Liver (tissue), 9 donors: Measurements from ENCODE around the gene PAN3. TPM values are rescaled to one million over a fixed set of nuclear protein-coding genes. Genes with fewer than 3 reads are reported as not detected.

Experiments used
- DNase-seq: peaks from one replicate; pipeline ENCODE4 v3.0.0-alpha.2; 2017; ENCODE audit warnings: low spot score
- H3K27ac ChIP-seq, 2 donors: one replicate each; pipeline ENCODE4 v1.7.0; 2013; ENCODE audit warnings: inconsistent platforms in 2 of 2, low read length in 2 of 2, control low read depth in 1 of 2, low read depth in 1 of 2, mild to moderate bottlenecking in 1 of 2
- H3K27me3 ChIP-seq, 4 donors: one replicate each; pipeline versions ENCODE4 v1.6.1 to v1.7.0; 2013; ENCODE audit warnings: low read length in 3 of 4, inconsistent platforms in 1 of 4, mild to moderate bottlenecking in 1 of 4, moderate library complexity in 1 of 4; ENCODE audit not compliant: control insufficient read depth in 4 of 4, insufficient read depth in 4 of 4
- H3K36me3 ChIP-seq, 4 donors: one replicate each; pipeline versions ENCODE4 v1.6.1 to v1.7.0; 2013; ENCODE audit warnings: low read length in 3 of 4, mild to moderate bottlenecking in 3 of 4, low read depth in 1 of 4, moderate library complexity in 1 of 4; ENCODE audit not compliant: control insufficient read depth in 4 of 4, insufficient read depth in 3 of 4
- H3K4me1 ChIP-seq, 4 donors: one replicate each; pipeline versions ENCODE4 v1.6.1 to v1.7.0; 2013; ENCODE audit warnings: low read length in 3 of 4, mild to moderate bottlenecking in 3 of 4, moderate library complexity in 1 of 4; ENCODE audit not compliant: control insufficient read depth in 4 of 4, insufficient read depth in 4 of 4
- H3K4me3 ChIP-seq, 3 donors: one replicate each; pipeline versions ENCODE4 v1.6.1 to v1.7.0; 2013; ENCODE audit warnings: low read length in 3 of 3, control low read depth in 1 of 3, low read depth in 1 of 3, mild to moderate bottlenecking in 1 of 3
- H3K9ac ChIP-seq, 2 donors: one replicate each; pipeline ENCODE4 v1.7.0; 2013; ENCODE audit warnings: low read length in 2 of 2, mild to moderate bottlenecking in 2 of 2, moderate library complexity in 2 of 2, control low read depth in 1 of 2, low read depth in 1 of 2
- H3K9me3 ChIP-seq, 4 donors: one replicate each; pipeline versions ENCODE4 v1.6.1 to v1.7.0; 2013; ENCODE audit warnings: low read length in 3 of 4; ENCODE audit not compliant: control insufficient read depth in 4 of 4
- EGR1 ChIP-seq, 2 donors: IDR thresholded peaks; 2 replicates each; pipeline ENCODE4 v1.6.1; 2016 to 2018; ENCODE audit warnings: antibody characterized with exemption in 2 of 2, low read depth in 2 of 2
- FOXA1 ChIP-seq: IDR thresholded peaks from 2 replicates; pipeline ENCODE4 v1.6.1; 2016; ENCODE audit warnings: antibody characterized with exemption
- FOXA2 ChIP-seq: IDR thresholded peaks from 2 replicates; pipeline ENCODE4 v1.6.1; 2016; ENCODE audit warnings: antibody characterized with exemption
- GABPA ChIP-seq, 2 donors: IDR thresholded peaks in 1 of 2; conservative IDR thresholded peaks in 1 of 2; 2 replicates each; pipeline ENCODE4 v1.6.1; 2016; ENCODE audit warnings: antibody characterized with exemption in 2 of 2, mild to moderate bottlenecking in 1 of 2, moderate library complexity in 1 of 2
- HNF4A ChIP-seq, 2 donors: conservative IDR thresholded peaks; 2 replicates each; pipeline ENCODE4 v1.6.1; 2016; ENCODE audit warnings: antibody characterized with exemption in 2 of 2, mild to moderate bottlenecking in 2 of 2
- HNF4G ChIP-seq: IDR thresholded peaks from 2 replicates; pipeline ENCODE4 v1.6.1; 2016; ENCODE audit warnings: antibody characterized with exemption
- NR2F2 ChIP-seq: IDR thresholded peaks from 2 replicates; pipeline ENCODE4 v1.6.1; 2016; ENCODE audit warnings: antibody characterized with exemption
- RAD21 ChIP-seq, 2 donors: IDR thresholded peaks; 2 replicates each; pipeline ENCODE4 v1.6.1; 2016; ENCODE audit warnings: antibody characterized with exemption in 2 of 2, mild to moderate bottlenecking in 2 of 2
- RXRA ChIP-seq, 2 donors: IDR thresholded peaks; 2 replicates each; pipeline ENCODE4 v1.6.1; 2017 to 2018; ENCODE audit warnings: antibody characterized with exemption in 2 of 2, mild to moderate bottlenecking in 1 of 2
- SP1 ChIP-seq: IDR thresholded peaks from 2 replicates; pipeline ENCODE4 v1.6.1; 2018; ENCODE audit warnings: antibody characterized with exemption, mild to moderate bottlenecking
- TAF1 ChIP-seq: conservative IDR thresholded peaks from 2 replicates; pipeline ENCODE4 v1.6.1; 2016; ENCODE audit warnings: antibody characterized with exemption, mild to moderate bottlenecking
- YY1 ChIP-seq: IDR thresholded peaks from 2 replicates; pipeline ENCODE4 v1.6.1; 2016; ENCODE audit warnings: antibody characterized with exemption, mild to moderate bottlenecking
- WGBS: extraction: QIAGEN DNeasy Blood & Tissue Kit; methylation state at CpG from one replicate; pipeline ENCODE4 v1.1.7; 2013; 5-methylcytosine and 5-hydroxymethylcytosine counted together
- polyA plus RNA-seq, 2 donors: library from polyadenylated mRNA; stranded (reverse) in 1 of 2; unstranded in 1 of 2; fragments of 200-250 nt in 1 of 2; fragments of >200 nt in 1 of 2; fragmentation: Nextera tagmentation in 1 of 2; extraction: Ambion mirVana in 1 of 2; gene quantifications; one replicate each; pipeline versions ENCODE4 v1.2.1 to v1.2.3, GENCODE V29; 2013 to 2015
- total RNA-seq, 2 donors: library from RNA; depleted of rRNA; stranded (reverse); fragments of >200 nt; gene quantifications; one replicate each; pipeline ENCODE4 v1.2.3, GENCODE V29; 2014
- TF ChIP-seq, protein P1 (sequence below): fragments of 150-350 bp; IDR thresholded peaks from 2 replicates; pipeline ENCODE4 v1.5.1; 2017; ENCODE audit warnings: improper control_type of control experiment, low read depth, low read length; ENCODE audit not compliant: missing input control
- TF ChIP-seq, protein P2 (sequence below): IDR thresholded peaks from 2 replicates; pipeline ENCODE4 v1.6.1; 2016; ENCODE audit warnings: antibody characterized with exemption
- TF ChIP-seq, protein P3 (sequence below): IDR thresholded peaks from 2 replicates; pipeline ENCODE4 v1.6.1; 2016; ENCODE audit warnings: antibody characterized with exemption
- TF ChIP-seq, protein P4 (sequence below): IDR thresholded peaks from 2 replicates; pipeline ENCODE4 v1.6.1; 2016; ENCODE audit warnings: antibody characterized with exemption
- donor health status: healthy.
- donor health status: healthy.
- donor health status: healthy.
- donor health status: healthy.
- donor health status: healthy.

The PAN3 gene
- total and polyA plus RNA-seq, 4 donors: 2.9 to 22.8 (median 11.6) TPM

DNA sequence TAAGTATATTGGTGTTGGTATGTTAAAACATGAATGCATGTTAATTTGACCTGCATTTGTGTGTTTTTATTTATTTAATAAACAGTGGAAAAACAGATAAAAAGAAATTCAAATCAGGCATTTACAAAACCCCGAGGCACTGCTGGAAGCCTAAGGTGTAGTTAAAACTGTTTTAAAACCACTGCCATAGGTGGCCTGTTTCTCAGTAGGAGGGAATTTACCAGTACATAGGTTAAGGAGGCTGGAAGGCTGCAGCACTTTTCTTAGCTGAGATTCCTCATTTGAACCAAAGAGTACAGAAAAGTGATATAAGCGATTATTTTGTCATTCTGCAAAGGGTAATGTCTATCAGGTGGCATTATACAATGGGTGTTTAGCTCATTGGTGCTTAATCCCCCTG, 99.6 kb downstream of the PAN3 start:
- TF ChIP-seq, protein P1, sequence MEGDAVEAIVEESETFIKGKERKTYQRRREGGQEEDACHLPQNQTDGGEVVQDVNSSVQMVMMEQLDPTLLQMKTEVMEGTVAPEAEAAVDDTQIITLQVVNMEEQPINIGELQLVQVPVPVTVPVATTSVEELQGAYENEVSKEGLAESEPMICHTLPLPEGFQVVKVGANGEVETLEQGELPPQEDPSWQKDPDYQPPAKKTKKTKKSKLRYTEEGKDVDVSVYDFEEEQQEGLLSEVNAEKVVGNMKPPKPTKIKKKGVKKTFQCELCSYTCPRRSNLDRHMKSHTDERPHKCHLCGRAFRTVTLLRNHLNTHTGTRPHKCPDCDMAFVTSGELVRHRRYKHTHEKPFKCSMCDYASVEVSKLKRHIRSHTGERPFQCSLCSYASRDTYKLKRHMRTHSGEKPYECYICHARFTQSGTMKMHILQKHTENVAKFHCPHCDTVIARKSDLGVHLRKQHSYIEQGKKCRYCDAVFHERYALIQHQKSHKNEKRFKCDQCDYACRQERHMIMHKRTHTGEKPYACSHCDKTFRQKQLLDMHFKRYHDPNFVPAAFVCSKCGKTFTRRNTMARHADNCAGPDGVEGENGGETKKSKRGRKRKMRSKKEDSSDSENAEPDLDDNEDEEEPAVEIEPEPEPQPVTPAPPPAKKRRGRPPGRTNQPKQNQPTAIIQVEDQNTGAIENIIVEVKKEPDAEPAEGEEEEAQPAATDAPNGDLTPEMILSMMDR: no peak
- TF ChIP-seq TAF1 (no peak), YY1 (no peak), HNF4G (no peak), FOXA1 (no peak), NR2F2 (no peak), SP1 (no peak), EGR1 (IDR thresholded peaks at IDR 0.05; ENCODE audit: low read depth in 2 of 2) (no peak), RAD21 (IDR thresholded peaks at IDR 0.05) (no peak), GABPA (IDR thresholded peaks at IDR 0.05 in 1 of 2, conservative IDR thresholded peaks at IDR 0.05 in 1 of 2) (no peak), HNF4A (conservative IDR thresholded peaks at IDR 0.05) (no peak), FOXA2 (no peak), RXRA (IDR thresholded peaks at IDR 0.05) (no peak)
- TF ChIP-seq, protein P2, sequence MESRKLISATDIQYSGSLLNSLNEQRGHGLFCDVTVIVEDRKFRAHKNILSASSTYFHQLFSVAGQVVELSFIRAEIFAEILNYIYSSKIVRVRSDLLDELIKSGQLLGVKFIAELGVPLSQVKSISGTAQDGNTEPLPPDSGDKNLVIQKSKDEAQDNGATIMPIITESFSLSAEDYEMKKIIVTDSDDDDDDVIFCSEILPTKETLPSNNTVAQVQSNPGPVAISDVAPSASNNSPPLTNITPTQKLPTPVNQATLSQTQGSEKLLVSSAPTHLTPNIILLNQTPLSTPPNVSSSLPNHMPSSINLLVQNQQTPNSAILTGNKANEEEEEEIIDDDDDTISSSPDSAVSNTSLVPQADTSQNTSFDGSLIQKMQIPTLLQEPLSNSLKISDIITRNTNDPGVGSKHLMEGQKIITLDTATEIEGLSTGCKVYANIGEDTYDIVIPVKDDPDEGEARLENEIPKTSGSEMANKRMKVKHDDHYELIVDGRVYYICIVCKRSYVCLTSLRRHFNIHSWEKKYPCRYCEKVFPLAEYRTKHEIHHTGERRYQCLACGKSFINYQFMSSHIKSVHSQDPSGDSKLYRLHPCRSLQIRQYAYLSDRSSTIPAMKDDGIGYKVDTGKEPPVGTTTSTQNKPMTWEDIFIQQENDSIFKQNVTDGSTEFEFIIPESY: no peak
- TF ChIP-seq, protein P3, sequence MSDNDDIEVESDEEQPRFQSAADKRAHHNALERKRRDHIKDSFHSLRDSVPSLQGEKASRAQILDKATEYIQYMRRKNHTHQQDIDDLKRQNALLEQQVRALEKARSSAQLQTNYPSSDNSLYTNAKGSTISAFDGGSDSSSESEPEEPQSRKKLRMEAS: no peak
- TF ChIP-seq, protein P4, sequence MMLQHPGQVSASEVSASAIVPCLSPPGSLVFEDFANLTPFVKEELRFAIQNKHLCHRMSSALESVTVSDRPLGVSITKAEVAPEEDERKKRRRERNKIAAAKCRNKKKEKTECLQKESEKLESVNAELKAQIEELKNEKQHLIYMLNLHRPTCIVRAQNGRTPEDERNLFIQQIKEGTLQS: no peak
- Histone ChIP-seq H3K4me1 (peaks cover 0 to 2% (median 0%) of the 10 kb centered on the region in 4 donors), H3K27me3 (no peaks in the 10 kb centered on the region), H3K27ac (no peak overlapping the region), H3K4me3 (no peak overlapping the region), H3K9me3 (no peaks in the 10 kb centered on the region), H3K36me3 (peaks cover 0 to 11% (median 1%) of the 10 kb centered on the region in 4 donors), H3K9ac (no peak overlapping the region)
- 94% methylated on average over 2 of the region's 2 CpGs for WGBS
- no peak for DNase-seq

DNA sequence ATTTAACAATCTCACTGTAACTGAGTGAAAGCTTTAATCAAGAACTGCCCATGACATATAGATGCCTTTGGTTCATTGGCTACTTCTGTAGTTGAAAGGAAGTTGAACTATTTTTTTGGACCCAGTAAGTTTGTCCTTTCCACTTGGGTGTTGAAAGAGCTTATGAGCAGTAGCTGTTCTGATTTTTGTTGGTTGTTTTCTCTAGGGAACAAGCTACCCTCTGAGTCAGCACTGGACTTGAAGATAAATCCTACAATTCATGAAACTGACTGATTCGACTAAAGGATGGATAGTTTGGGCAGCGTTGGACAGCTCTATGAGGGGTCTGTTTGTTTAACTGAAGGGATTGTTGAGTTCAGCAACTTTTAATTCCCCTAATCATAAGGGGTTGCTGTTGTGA, 101.0 kb downstream of the PAN3 start:
- no peak overlapping the region for H3K4me3 ChIP-seq
- no peak overlapping the region for H3K27ac ChIP-seq
- H3K36me3 ChIP-seq: peaks cover 0 to 17% (median 1%) of the 10 kb centered on the region in 4 donors
- H3K9ac ChIP-seq: no peak overlapping the region
- H3K4me1 ChIP-seq: peaks cover 0 to 2% (median 0%) of the 10 kb centered on the region in 4 donors
- no peaks in the 10 kb centered on the region for H3K27me3 ChIP-seq
- no peak for DNase-seq
- H3K9me3 ChIP-seq: no peaks in the 10 kb centered on the region
- WGBS: 84% methylated on average over 2 of the region's 2 CpGs
- TF ChIP-seq SP1 (no peak), RAD21 (IDR thresholded peaks at IDR 0.05) (no peak), HNF4G (no peak), NR2F2 (no peak), EGR1 (IDR thresholded peaks at IDR 0.05; ENCODE audit: low read depth in 2 of 2) (no peak), YY1 (no peak), TAF1 (no peak)
- TF ChIP-seq, protein P2: no peak
- TF ChIP-seq, protein P4: no peak
